Testis (tissue), 3 donors: ENCODE measurements around the gene RNU4-1. TPM values are rescaled to one million over a fixed set of nuclear protein-coding genes. Genes with fewer than 3 reads are reported as not detected.

Experiments
- DNase-seq: peaks from one replicate; pipeline ENCODE4 v3.0.0-alpha.2; 2019
- H3K27ac ChIP-seq, 2 donors: fragments of 200-600 bp; sonication (generic); one replicate each; pipeline ENCODE4 v1.5.1; 2019
- H3K27me3 ChIP-seq: fragments of 200-600 bp; sonication (generic); one replicate; pipeline ENCODE4 v1.5.1; 2019
- H3K36me3 ChIP-seq: fragments of 200-600 bp; sonication (generic); one replicate; pipeline ENCODE4 v1.5.1; 2017; ENCODE audit warnings: low read depth; ENCODE audit errors: missing control alignments
- H3K4me1 ChIP-seq: fragments of 200-600 bp; sonication (generic); one replicate; pipeline ENCODE4 v1.5.1; 2019
- H3K4me3 ChIP-seq, 2 donors: fragments of 200-600 bp; sonication (generic); one replicate each; pipeline ENCODE4 v1.5.1; 2017 to 2019
- H3K9me3 ChIP-seq: fragments of 200-600 bp; sonication (generic); one replicate; pipeline ENCODE4 v1.5.1; 2017
- POLR2A ChIP-seq: fragments of 450-650 bp; IDR thresholded peaks from one replicate; pipeline ENCODE4 v1.6.1; 2017; ENCODE audit warnings: antibody characterized with exemption, mild to moderate bottlenecking, moderate library complexity
- WGBS, 2 donors: methylation state at CpG; one replicate each; pipeline ENCODE4 v1.1.5; 2018; 5-methylcytosine and 5-hydroxymethylcytosine counted together
- intact Hi-C: fragments of 100-400 bp; cut with DNase I; formaldehyde crosslinking; loops from one replicate; pipeline ENCODE4 v1.15.1; 2023; ENCODE audit warnings: low total_unique reads
- polyA plus RNA-seq: library from polyadenylated mRNA; stranded (reverse); fragments of 350-450 nt; fragmentation: Illumina TruSeq; extraction: RNeasy Lipid Tissue Mini Kit (QIAGEN cat#74804); gene quantifications from one replicate; pipeline ENCODE4 v1.2.3, GENCODE V29; 2014; ENCODE audit warnings: low read depth, low replicate concordance; ENCODE audit not compliant: insufficient read depth
- total RNA-seq, 2 donors: library from RNA; depleted of rRNA; stranded (reverse); fragments of >200 nt; gene quantifications; one replicate each; pipeline ENCODE4 v1.2.3, GENCODE V29; 2016
- TF ChIP-seq, protein P1 (sequence below), 3 experiments: fragments of 450-650 bp in 2 of 3; fragments of 200-600 bp in 1 of 3; sonication (generic) in 1 of 3; IDR thresholded peaks; one replicate each; pipeline ENCODE4 v1.5.1; 2016 to 2019; ENCODE audit warnings: antibody characterized with exemption in 3 of 3, mild to moderate bottlenecking in 2 of 3, moderate library complexity in 1 of 3

RNU4-1 gene
- total and polyA plus RNA-seq, 3 donors from 2014 or later: under 0.01 TPM; not detected in 1

- DNase-seq: peak; percentile 42
- WGBS, 2 donors: 33 to 38% methylated on average over 5 of the region's 5 CpGs
- intact Hi-C loops: loop anchor here (2.0 kb wide), 1 partner anchor 31 kb away; no protein-coding TSS in a partner anchor
- Histone ChIP-seq H3K9me3 (no peaks in the 10 kb centered on the region), H3K27me3 (no peaks in the 10 kb centered on the region), H3K4me1 (peaks cover 44% of the 10 kb centered on the region), H3K27ac (peak overlapping the region; percentile 94 to 95), H3K4me3 (peak overlapping the region; percentile 94 to 95), H3K36me3 (no peaks in the 10 kb centered on the region)
- TF ChIP-seq POLR2A: no peak
- TF ChIP-seq, protein P1, sequence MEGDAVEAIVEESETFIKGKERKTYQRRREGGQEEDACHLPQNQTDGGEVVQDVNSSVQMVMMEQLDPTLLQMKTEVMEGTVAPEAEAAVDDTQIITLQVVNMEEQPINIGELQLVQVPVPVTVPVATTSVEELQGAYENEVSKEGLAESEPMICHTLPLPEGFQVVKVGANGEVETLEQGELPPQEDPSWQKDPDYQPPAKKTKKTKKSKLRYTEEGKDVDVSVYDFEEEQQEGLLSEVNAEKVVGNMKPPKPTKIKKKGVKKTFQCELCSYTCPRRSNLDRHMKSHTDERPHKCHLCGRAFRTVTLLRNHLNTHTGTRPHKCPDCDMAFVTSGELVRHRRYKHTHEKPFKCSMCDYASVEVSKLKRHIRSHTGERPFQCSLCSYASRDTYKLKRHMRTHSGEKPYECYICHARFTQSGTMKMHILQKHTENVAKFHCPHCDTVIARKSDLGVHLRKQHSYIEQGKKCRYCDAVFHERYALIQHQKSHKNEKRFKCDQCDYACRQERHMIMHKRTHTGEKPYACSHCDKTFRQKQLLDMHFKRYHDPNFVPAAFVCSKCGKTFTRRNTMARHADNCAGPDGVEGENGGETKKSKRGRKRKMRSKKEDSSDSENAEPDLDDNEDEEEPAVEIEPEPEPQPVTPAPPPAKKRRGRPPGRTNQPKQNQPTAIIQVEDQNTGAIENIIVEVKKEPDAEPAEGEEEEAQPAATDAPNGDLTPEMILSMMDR (IDR thresholded peaks at IDR 0.05): no peak
These were observed 29.3 kb downstream of the RNU4-1 start for GRCh38 chr12:120263748-120264085.

DNA sequence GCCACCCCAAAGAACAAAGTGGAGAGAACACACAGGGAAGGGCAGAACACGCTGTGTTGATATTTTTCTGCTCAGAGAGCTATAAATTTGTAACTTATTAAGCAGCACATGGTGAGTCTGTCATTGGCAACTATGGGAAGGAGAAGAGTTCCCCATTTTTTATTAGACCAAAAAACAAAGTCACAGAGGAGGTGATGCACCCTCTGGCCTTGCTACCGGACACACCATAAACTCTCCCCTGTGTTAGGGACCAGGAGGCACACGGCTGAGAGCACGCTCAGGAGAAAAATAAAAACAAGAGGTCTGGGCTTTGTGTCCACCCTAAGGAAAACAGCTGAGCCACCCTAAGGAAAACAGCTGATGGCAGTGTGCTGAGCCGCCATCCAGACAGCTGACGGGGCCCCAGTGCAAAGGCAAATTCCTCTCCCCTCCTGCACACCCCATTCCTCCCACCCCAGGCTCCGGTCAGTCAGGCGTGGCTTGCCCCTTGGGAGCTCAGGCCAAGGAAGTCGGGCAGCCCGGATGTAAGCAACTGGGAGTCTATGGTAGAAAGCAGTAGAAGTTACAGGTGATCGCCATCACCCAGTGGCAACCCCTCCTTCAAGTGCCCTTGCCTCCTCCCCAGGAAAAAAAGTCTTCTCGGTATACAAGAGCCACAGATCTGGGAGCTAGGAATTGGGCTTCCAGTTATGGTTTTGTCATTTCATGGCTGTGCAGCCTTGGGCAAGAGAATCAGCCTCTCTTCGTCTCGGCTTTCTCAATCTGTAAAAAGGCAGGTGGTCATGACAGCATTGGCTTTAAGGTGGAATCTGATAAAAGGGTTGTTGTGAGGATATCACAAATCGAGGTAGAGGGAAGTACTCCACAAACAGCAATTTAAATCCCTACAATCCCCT is 29.9 kb downstream of the RNU4-1 start:
- Histone ChIP-seq H3K4me1 (peaks cover 44% of the 10 kb centered on the region), H3K9me3 (no peaks in the 10 kb centered on the region), H3K27ac (peak overlapping the region; percentile 94 to 95), H3K27me3 (no peaks in the 10 kb centered on the region), H3K4me3 (no peak overlapping the region), H3K36me3 (no peaks in the 10 kb centered on the region)
- no peak for DNase-seq
- TF ChIP-seq, protein P1 (IDR thresholded peaks at IDR 0.05): no peak
- no peak for TF ChIP-seq POLR2A
- 46% methylated on average over 14 to 15 of the region's 15 CpGs for WGBS, 2 donors
- intact Hi-C loops: loop anchor here (2.0 kb wide), 1 partner anchor 30 kb away; no protein-coding TSS in a partner anchor

GRCh38 chr12:120261951-120262851 is 30.8 kb downstream of the RNU4-1 start:
- Histone ChIP-seq H3K9me3 (no peaks in the 10 kb centered on the region), H3K27ac (peak overlapping the region; percentile 94 to 95)
- peak; percentile 76 for DNase-seq

GRCh38 chr12:120260607-120261006 is 32.4 kb downstream of the RNU4-1 start:
- WGBS, 2 donors: 94 to 97% methylated on average over 5 of the region's 5 CpGs
- Histone ChIP-seq H3K4me1 (peaks cover 59% of the 10 kb centered on the region), H3K27me3 (no peaks in the 10 kb centered on the region), H3K36me3 (no peaks in the 10 kb centered on the region), H3K4me3 (no peak overlapping the region), H3K9me3 (no peaks in the 10 kb centered on the region), H3K27ac (no peak overlapping the region)
- no peak for TF ChIP-seq POLR2A
- TF ChIP-seq, protein P1 (IDR thresholded peaks at IDR 0.05): no peak
- DNase-seq: no peak
- intact Hi-C loops: no loop called here

More at GRCh38 chr12:120261951-120262851, 30.8 kb downstream of the RNU4-1 start:
- 52 to 54% methylated on average over 9 to 10 of the region's 10 CpGs for WGBS, 2 donors
- peaks cover 50% of the 10 kb centered on the region for H3K4me1 ChIP-seq
- no peaks in the 10 kb centered on the region for H3K27me3 ChIP-seq
- TF ChIP-seq, protein P1 (IDR thresholded peaks at IDR 0.05): no peak
- TF ChIP-seq POLR2A: no peak
- intact Hi-C loops: loop anchor here (2.0 kb wide), 1 partner anchor 29 kb away; no protein-coding TSS in a partner anchor
- H3K4me3 ChIP-seq: no peak overlapping the region
- no peaks in the 10 kb centered on the region for H3K36me3 ChIP-seq
